ENCODE results near the gene TRMT1.

- TF ChIP-seq CTCF (IDR thresholded peaks at IDR 0.05) (no peak), EZH2 (IDR thresholded peaks at IDR 0.05; ENCODE audit: borderline replicate concordance, insufficient read depth, low read depth, low read length, poor library complexity, severe bottlenecking) (no peak)
These were observed 42.2 kb downstream of the TRMT1 start for GRCh38 chr19:13074378-13074777.

Data from B cell (primary cell).